ENCODE data around the gene CDKN2A.

DNA sequence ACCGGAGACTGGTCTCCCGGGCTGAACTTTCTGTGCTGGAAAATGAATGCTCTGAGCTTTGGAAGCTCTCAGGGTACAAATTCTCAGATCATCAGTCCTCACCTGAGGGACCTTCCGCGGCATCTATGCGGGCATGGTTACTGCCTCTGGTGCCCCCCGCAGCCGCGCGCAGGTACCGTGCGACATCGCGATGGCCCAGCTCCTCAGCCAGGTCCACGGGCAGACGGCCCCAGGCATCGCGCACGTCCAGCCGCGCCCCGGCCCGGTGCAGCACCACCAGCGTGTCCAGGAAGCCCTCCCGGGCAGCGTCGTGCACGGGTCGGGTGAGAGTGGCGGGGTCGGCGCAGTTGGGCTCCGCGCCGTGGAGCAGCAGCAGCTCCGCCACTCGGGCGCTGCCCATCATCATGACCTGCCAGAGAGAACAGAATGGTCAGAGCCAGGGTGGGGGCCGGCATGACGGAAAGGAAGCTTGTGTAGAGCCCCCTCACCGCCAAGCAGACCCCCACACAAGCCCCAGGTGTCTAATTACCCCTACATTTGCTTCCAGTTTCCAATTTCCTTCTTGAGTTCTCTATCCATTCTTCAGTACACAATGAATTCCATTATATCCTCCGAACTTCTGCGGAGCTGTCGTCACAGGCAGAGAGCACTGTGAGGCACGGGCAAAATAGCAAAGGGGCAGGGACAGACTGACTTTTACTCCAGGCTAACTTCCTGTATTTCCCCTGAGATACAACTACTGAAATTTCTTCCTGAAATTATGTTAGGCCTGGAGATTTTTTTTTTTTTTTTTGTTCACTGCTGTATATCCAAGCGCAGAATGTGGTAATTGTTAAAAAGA lies 23.2 kb downstream of the CDKN2A start:
- TF ChIP-seq, protein P1, sequence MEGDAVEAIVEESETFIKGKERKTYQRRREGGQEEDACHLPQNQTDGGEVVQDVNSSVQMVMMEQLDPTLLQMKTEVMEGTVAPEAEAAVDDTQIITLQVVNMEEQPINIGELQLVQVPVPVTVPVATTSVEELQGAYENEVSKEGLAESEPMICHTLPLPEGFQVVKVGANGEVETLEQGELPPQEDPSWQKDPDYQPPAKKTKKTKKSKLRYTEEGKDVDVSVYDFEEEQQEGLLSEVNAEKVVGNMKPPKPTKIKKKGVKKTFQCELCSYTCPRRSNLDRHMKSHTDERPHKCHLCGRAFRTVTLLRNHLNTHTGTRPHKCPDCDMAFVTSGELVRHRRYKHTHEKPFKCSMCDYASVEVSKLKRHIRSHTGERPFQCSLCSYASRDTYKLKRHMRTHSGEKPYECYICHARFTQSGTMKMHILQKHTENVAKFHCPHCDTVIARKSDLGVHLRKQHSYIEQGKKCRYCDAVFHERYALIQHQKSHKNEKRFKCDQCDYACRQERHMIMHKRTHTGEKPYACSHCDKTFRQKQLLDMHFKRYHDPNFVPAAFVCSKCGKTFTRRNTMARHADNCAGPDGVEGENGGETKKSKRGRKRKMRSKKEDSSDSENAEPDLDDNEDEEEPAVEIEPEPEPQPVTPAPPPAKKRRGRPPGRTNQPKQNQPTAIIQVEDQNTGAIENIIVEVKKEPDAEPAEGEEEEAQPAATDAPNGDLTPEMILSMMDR (IDR thresholded peaks at IDR 0.05; ENCODE audit: borderline replicate concordance, extremely low read depth, low read length, poor library complexity, severe bottlenecking) = no peak
- no peak for TF ChIP-seq EZH2 (IDR thresholded peaks at IDR 0.05; ENCODE audit: borderline replicate concordance, low read depth, low read length, severe bottlenecking)

Data from DND-41 (cell line).